Measurements from ENCODE around the gene CCDC174. TPM values are rescaled to one million over a fixed set of nuclear protein-coding genes. Genes with fewer than 3 reads are reported as not detected.

Gene CCDC174
- total RNA-seq, 1 experiment from 2014 or later: 16.0 TPM

DNA sequence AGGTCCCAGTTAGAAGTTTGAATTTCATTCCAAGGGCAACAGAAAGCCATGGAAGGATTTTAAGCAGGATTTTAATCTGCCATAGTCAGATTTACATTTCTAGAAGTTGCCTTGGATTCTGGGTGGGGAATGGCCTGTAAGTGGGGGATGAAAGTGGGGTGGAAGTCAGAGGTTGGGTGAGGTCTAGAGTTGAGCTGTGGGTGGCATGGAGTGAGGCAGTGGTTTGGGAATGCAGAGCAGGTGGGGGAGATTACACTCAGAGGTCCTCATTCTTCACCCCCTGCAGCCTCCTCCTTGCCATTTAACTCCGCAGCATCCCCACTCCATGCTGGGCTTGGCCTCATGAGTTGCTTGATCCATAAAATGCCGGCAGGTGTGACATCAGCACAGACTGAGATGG lies 32.0 kb upstream of the CCDC174 start:
- Mint-ChIP-seq H3K27ac (peak overlapping the region; percentile 65; the same call in 1 of the 2 replicates), H3K36me3 (no peaks in the 10 kb centered on the region), H3K9me3 (no peaks in the 10 kb centered on the region), H3K4me1 (peaks cover 22% of the 10 kb centered on the region), H3K4me3 (no peak overlapping the region), H3K27me3 (ENCODE audit: low read depth) (peaks cover 2% of the 10 kb centered on the region)
- ChIA-PET POLR2A (no interaction called here), CTCF (interaction anchor here (1.4 kb wide), 1 partner anchor 416 kb away, joined by 5 read pairs; no protein-coding TSS in a partner anchor)
- TF ChIP-seq ZNF121 (CRISPR knock-in tag; IDR thresholded peaks at IDR 0.05): no peak
- TF ChIP-seq ZNF512 (CRISPR knock-in tag; IDR thresholded peaks at IDR 0.05; ENCODE audit: borderline replicate concordance): no peak
- TF ChIP-seq IRF2 (CRISPR knock-in tag; IDR thresholded peaks at IDR 0.05; ENCODE audit: borderline replicate concordance, low read depth): no peak
- TF ChIP-seq ZBTB43 (CRISPR knock-in tag; IDR thresholded peaks at IDR 0.05): no peak
- no peak for TF ChIP-seq MYBL2 (CRISPR knock-in tag; IDR thresholded peaks at IDR 0.05)
- TF ChIP-seq ZNF416 (CRISPR knock-in tag; IDR thresholded peaks at IDR 0.05): no peak
- no peak for TF ChIP-seq PREB (CRISPR knock-in tag; IDR thresholded peaks at IDR 0.05; ENCODE audit: borderline replicate concordance)
- no peak for TF ChIP-seq MAX (CRISPR knock-in tag; IDR thresholded peaks at IDR 0.05)
- TF ChIP-seq, protein P1, sequence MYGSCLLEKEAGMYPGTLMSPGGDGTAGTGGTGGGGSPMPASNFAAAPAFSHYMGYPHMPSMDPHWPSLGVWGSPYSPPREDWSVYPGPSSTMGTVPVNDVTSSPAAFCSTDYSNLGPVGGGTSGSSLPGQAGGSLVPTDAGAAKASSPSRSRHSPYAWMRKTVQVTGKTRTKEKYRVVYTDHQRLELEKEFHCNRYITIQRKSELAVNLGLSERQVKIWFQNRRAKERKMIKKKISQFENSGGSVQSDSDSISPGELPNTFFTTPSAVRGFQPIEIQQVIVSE (CRISPR knock-in tag; IDR thresholded peaks at IDR 0.05; ENCODE audit: borderline replicate concordance): no peak
- no peak for TF ChIP-seq ZNF263 (CRISPR knock-in tag; IDR thresholded peaks at IDR 0.05; ENCODE audit: low read depth)
- no peak for TF ChIP-seq ZNF219 (CRISPR knock-in tag; IDR thresholded peaks at IDR 0.05; ENCODE audit: borderline replicate concordance)
- no peak for DNase-seq (ENCODE audit: low spot score)
- ATAC-seq: no peak

- ATAC-seq: peak; percentile 42
- CTCF ChIA-PET: no interaction called here
- no peak overlapping the region for H3K4me3 Mint-ChIP-seq
These were observed 31.1 kb upstream of the CCDC174 start for GRCh38 chr3:14620512-14620911.

More at GRCh38 chr3:14620512-14620911, 31.1 kb upstream of the CCDC174 start:
- TF ChIP-seq ZMAT4 (CRISPR knock-in tag; IDR thresholded peaks at IDR 0.05): no peak
- no peak for TF ChIP-seq MAX (CRISPR knock-in tag; IDR thresholded peaks at IDR 0.05)
- no peak for TF ChIP-seq NFYB (CRISPR knock-in tag; conservative IDR thresholded peaks at IDR 0.05; ENCODE audit: low read depth)
- TF ChIP-seq ZSCAN18 (CRISPR knock-in tag; IDR thresholded peaks at IDR 0.05): no peak
- TF ChIP-seq FOXK1 (CRISPR knock-in tag; IDR thresholded peaks at IDR 0.05): no peak
- TF ChIP-seq NFATC4 (CRISPR knock-in tag; IDR thresholded peaks at IDR 0.05): no peak
- TF ChIP-seq, protein P1 (CRISPR knock-in tag; IDR thresholded peaks at IDR 0.05; ENCODE audit: borderline replicate concordance): no peak
- TF ChIP-seq ZNF396 (CRISPR knock-in tag; IDR thresholded peaks at IDR 0.05; ENCODE audit: borderline replicate concordance): no peak
- TF ChIP-seq USF1 (CRISPR knock-in tag; IDR thresholded peaks at IDR 0.05): peak; percentile 15; the same call in 1 of the 2 replicates
- TF ChIP-seq USF2 (CRISPR knock-in tag; IDR thresholded peaks at IDR 0.05): peak; percentile 61
- TF ChIP-seq ZNF138 (CRISPR knock-in tag; conservative IDR thresholded peaks at IDR 0.05): no peak
- no peak for DNase-seq (ENCODE audit: low spot score)
- Mint-ChIP-seq H3K4me1 (peaks cover 31% of the 10 kb centered on the region), H3K27me3 (ENCODE audit: low read depth) (peaks cover 2% of the 10 kb centered on the region), H3K36me3 (no peaks in the 10 kb centered on the region), H3K9me3 (no peaks in the 10 kb centered on the region), H3K27ac (no peak overlapping the region)
- POLR2A ChIA-PET: no interaction called here
